Measurements from ENCODE around the gene LPCAT2.

Gene LPCAT2

GRCh38 chr16:55505333-55506015, 3.4 kb upstream of the LPCAT2 start:
- no peak for DNase-seq

GRCh38 chr16:55506083-55506482, 2.8 kb upstream of the LPCAT2 start:
- DNase-seq: no peak

GRCh38 chr16:55506708-55507107, 2.2 kb upstream of the LPCAT2 start:
- DNase-seq: no peak

GRCh38 chr16:55508271-55508921, 476 bp upstream of the LPCAT2 start:
- DNase-seq: no peak

GRCh38 chr16:55510185-55510805, 1.4 kb downstream of the LPCAT2 start:
- DNase-seq: no peak

- no peak for DNase-seq
Measured at GRCh38 chr16:55512941-55513340, 4.1 kb downstream of the LPCAT2 start.

GRCh38 chr16:55513616-55514015, 4.7 kb downstream of the LPCAT2 start:
- DNase-seq: no peak

GRCh38 chr16:55515111-55515510, 6.2 kb downstream of the LPCAT2 start:
- no peak for DNase-seq

GRCh38 chr16:55521792-55522191, 12.9 kb downstream of the LPCAT2 start:
- DNase-seq: no peak

- no peak for DNase-seq
Measured at GRCh38 chr16:55526441-55526840, 17.6 kb downstream of the LPCAT2 start.

GRCh38 chr16:55527885-55528284, 19.0 kb downstream of the LPCAT2 start:
- no peak for DNase-seq

GRCh38 chr16:55529018-55529417, 20.1 kb downstream of the LPCAT2 start:
- no peak for DNase-seq

GRCh38 chr16:55530316-55530856, 21.5 kb downstream of the LPCAT2 start:
- DNase-seq: no peak

GRCh38 chr16:55532227-55532626, 23.4 kb downstream of the LPCAT2 start:
- no peak for DNase-seq

GRCh38 chr16:55534756-55535155, 25.9 kb downstream of the LPCAT2 start:
- DNase-seq: no peak

GRCh38 chr16:55539049-55539448, 30.2 kb downstream of the LPCAT2 start:
- DNase-seq: no peak

- DNase-seq: no peak
Measured at GRCh38 chr16:55539488-55539887, 30.6 kb downstream of the LPCAT2 start.

GRCh38 chr16:55540221-55540620, 31.3 kb downstream of the LPCAT2 start:
- DNase-seq: no peak

- DNase-seq: no peak
Measured at GRCh38 chr16:55542459-55543082, 33.7 kb downstream of the LPCAT2 start.

GRCh38 chr16:55543472-55543871, 34.6 kb downstream of the LPCAT2 start:
- DNase-seq: no peak

- DNase-seq: no peak
Measured at GRCh38 chr16:55552621-55553020, 43.7 kb downstream of the LPCAT2 start.

GRCh38 chr16:55555436-55555835, 46.6 kb downstream of the LPCAT2 start:
- no peak for DNase-seq

- no peak for DNase-seq
Measured at GRCh38 chr16:55557186-55557585, 48.3 kb downstream of the LPCAT2 start.

GRCh38 chr16:55559233-55559632, 50.4 kb downstream of the LPCAT2 start:
- no peak for DNase-seq
